ENCODE data around the gene RACK1. TPM values are rescaled to one million over a fixed set of nuclear protein-coding genes. Genes with fewer than 3 reads are reported as not detected.

The RACK1 gene
- total and polyA plus RNA-seq, 4 experiments from 2014 or later = 1,956 to 2,145 (median 2,033) TPM

- peak overlapping the region; percentile 93 to 100 (median 95) for H3K27ac Mint-ChIP-seq
- ChIA-PET POLR2A (ENCODE audit: partially characterized antibody) (interaction anchor here (1.4 to 22.7 kb wide), 5 partner anchors 11 to 62 kb away, joined by 4 to 397 read pairs (median 143); partner anchors contain the start of genes TRIM41 and TRIM52), CTCF (ENCODE audit: partially characterized antibody) (interaction anchor here (1.1 to 5.3 kb wide), 2 partner anchors 16 to 56 kb away, joined by 3 to 22 read pairs; partner anchors contain the start of gene TRIM52)
- peaks cover 0 to 2% (median 0%) of the 10 kb centered on the region in 8 donors for H3K9me3 Mint-ChIP-seq
- H3K9me3 ChIP-seq (ENCODE audit: control insufficient read depth in 1 of 2, low read length in 2 of 2) = no peaks in the 10 kb centered on the region
- peak overlapping the region; percentile 78 to 83 for H3K4me3 ChIP-seq (ENCODE audit: low read length in 2 of 2)
- intact Hi-C loops (cut with micrococcal nuclease) = loop anchor here (1.0 kb wide), 1 partner anchor 54 kb away; no protein-coding TSS in a partner anchor
- H3K27me3 Mint-ChIP-seq = no peaks in the 10 kb centered on the region
- peak overlapping the region; percentile 90 to 99 (median 92) for H3K4me3 Mint-ChIP-seq
- H3K27ac ChIP-seq (ENCODE audit: low read depth, low read length) = peak overlapping the region; percentile 96
- H3K27me3 ChIP-seq (ENCODE audit: insufficient read depth, low read length) = no peaks in the 10 kb centered on the region
- H3K36me3 ChIP-seq (ENCODE audit: insufficient read depth, low read length) = peaks cover 11% of the 10 kb centered on the region
- H3K36me3 Mint-ChIP-seq = peaks cover 20 to 52% of the 10 kb centered on the region in 2 donors
- H3K4me1 Mint-ChIP-seq = peaks cover 46 to 93% (median 66%) of the 10 kb centered on the region in 4 donors
- DNase-seq = no peak
- peaks cover 78% of the 10 kb centered on the region for H3K4me1 ChIP-seq (ENCODE audit: insufficient read depth, low read length)
Measured at GRCh38 chr5:181245427-181246275, 1.9 kb upstream of the RACK1 start.

GRCh38 chr5:181243018-181243563 is 615 bp downstream of the RACK1 start:
- Mint-ChIP-seq H3K4me1 (peaks cover 41 to 82% (median 62%) of the 10 kb centered on the region in 4 donors), H3K36me3 (peaks cover 36 to 66% of the 10 kb centered on the region in 2 donors)
- peaks cover 54% of the 10 kb centered on the region for H3K4me1 ChIP-seq (ENCODE audit: insufficient read depth, low read length)

GRCh38 chr5:181242031-181242451 is 1.7 kb downstream of the RACK1 start:
- Mint-ChIP-seq H3K27ac (peak overlapping the region; percentile 96 to 100 (median 99)), H3K9me3 (peaks cover 0 to 2% (median 0%) of the 10 kb centered on the region in 8 donors), H3K4me3 (peak overlapping the region; percentile 93 to 100 (median 98)), H3K36me3 (peaks cover 46 to 75% of the 10 kb centered on the region in 2 donors), H3K4me1 (peaks cover 35 to 77% (median 56%) of the 10 kb centered on the region in 4 donors), H3K27me3 (no peaks in the 10 kb centered on the region)
- peak overlapping the region; percentile 96 for H3K27ac ChIP-seq (ENCODE audit: low read depth, low read length)
- intact Hi-C loops (cut with micrococcal nuclease) = no loop called here
- DNase-seq = no peak
- H3K27me3 ChIP-seq (ENCODE audit: insufficient read depth, low read length) = no peaks in the 10 kb centered on the region
- peaks cover 40% of the 10 kb centered on the region for H3K36me3 ChIP-seq (ENCODE audit: insufficient read depth, low read length)
- H3K4me1 ChIP-seq (ENCODE audit: insufficient read depth, low read length) = peaks cover 44% of the 10 kb centered on the region
- ChIA-PET CTCF (ENCODE audit: partially characterized antibody) (interaction anchor here (1.3 kb wide), 1 partner anchor 58 kb away, joined by 5 read pairs; no protein-coding TSS in a partner anchor), POLR2A (ENCODE audit: partially characterized antibody) (interaction anchor here (1.4 to 22.7 kb wide), 5 partner anchors 10 to 52 kb away, joined by 5 to 397 read pairs (median 143); partner anchors contain the start of genes TRIM41 and TRIM52)
- H3K9me3 ChIP-seq (ENCODE audit: control insufficient read depth in 1 of 2, low read length in 2 of 2) = no peaks in the 10 kb centered on the region
- H3K4me3 ChIP-seq (ENCODE audit: low read length in 2 of 2) = peak overlapping the region; percentile 97 to 98

More at GRCh38 chr5:181243018-181243563, 615 bp downstream of the RACK1 start:
- DNase-seq = peak in 1 of 5 donors; percentile 27
- POLR2A ChIA-PET (ENCODE audit: partially characterized antibody) = interaction anchor here (0.6 to 22.7 kb wide), 10 partner anchors 8 to 59 kb away, joined by 3 to 397 read pairs (median 16); partner anchors contain the start of genes TRIM41 and TRIM52
- H3K36me3 ChIP-seq (ENCODE audit: insufficient read depth, low read length) = peaks cover 30% of the 10 kb centered on the region
- H3K27ac Mint-ChIP-seq = peak overlapping the region; percentile 96 to 100 (median 99)
- CTCF ChIA-PET (ENCODE audit: partially characterized antibody) = interaction anchor here (1.0 to 5.3 kb wide), 4 partner anchors 14 to 58 kb away, joined by 3 to 22 read pairs (median 4); partner anchors contain the start of gene TRIM52
- H3K27ac ChIP-seq (ENCODE audit: low read depth, low read length) = peak overlapping the region; percentile 96
- intact Hi-C loops (cut with micrococcal nuclease) = loop anchor here (1.0 kb wide), 1 partner anchor 20 kb away; the partner anchor contains the start of gene TRIM41
- no peaks in the 10 kb centered on the region for H3K27me3 Mint-ChIP-seq
- H3K4me3 ChIP-seq (ENCODE audit: low read length in 2 of 2) = peak overlapping the region; percentile 97 to 98
- no peaks in the 10 kb centered on the region for H3K27me3 ChIP-seq (ENCODE audit: insufficient read depth, low read length)
- H3K9me3 ChIP-seq (ENCODE audit: control insufficient read depth in 1 of 2, low read length in 2 of 2) = no peaks in the 10 kb centered on the region
- peak overlapping the region; percentile 93 to 100 (median 98) for H3K4me3 Mint-ChIP-seq
- peaks cover 0 to 2% (median 0%) of the 10 kb centered on the region in 8 donors for H3K9me3 Mint-ChIP-seq

- Mint-ChIP-seq H3K4me1 (peaks cover 35 to 75% (median 55%) of the 10 kb centered on the region in 4 donors), H3K4me3 (peak overlapping the region; percentile 93 to 100 (median 98)), H3K27ac (peak overlapping the region; percentile 96 to 100 (median 99)), H3K9me3 (peaks cover 0 to 2% (median 0%) of the 10 kb centered on the region in 8 donors), H3K27me3 (no peaks in the 10 kb centered on the region), H3K36me3 (peaks cover 51 to 80% of the 10 kb centered on the region in 2 donors)
- H3K27ac ChIP-seq (ENCODE audit: low read depth, low read length) = peak overlapping the region; percentile 96
- POLR2A ChIA-PET (ENCODE audit: partially characterized antibody) = interaction anchor here (0.8 to 22.7 kb wide), 5 partner anchors 10 to 51 kb away, joined by 4 to 397 read pairs (median 143); partner anchors contain the start of genes TRIM41 and TRIM52
- no peaks in the 10 kb centered on the region for H3K27me3 ChIP-seq (ENCODE audit: insufficient read depth, low read length)
- intact Hi-C loops (cut with micrococcal nuclease) = no loop called here
- DNase-seq = peak in 2 of 5 donors; percentile 23 to 71
- peak overlapping the region in 1 of 2 donors; percentile 98 for H3K4me3 ChIP-seq (ENCODE audit: low read length in 2 of 2)
- H3K36me3 ChIP-seq (ENCODE audit: insufficient read depth, low read length) = peaks cover 46% of the 10 kb centered on the region
- H3K4me1 ChIP-seq (ENCODE audit: insufficient read depth, low read length) = peaks cover 41% of the 10 kb centered on the region
- CTCF ChIA-PET (ENCODE audit: partially characterized antibody) = interaction anchor here (0.7 to 1.3 kb wide), 2 partner anchors 10 to 57 kb away, joined by 3 to 5 read pairs; no protein-coding TSS in a partner anchor
- no peaks in the 10 kb centered on the region for H3K9me3 ChIP-seq (ENCODE audit: control insufficient read depth in 1 of 2, low read length in 2 of 2)
Measured at GRCh38 chr5:181241393-181241975, 2.2 kb downstream of the RACK1 start.

- no peaks in the 10 kb centered on the region for H3K9me3 ChIP-seq (ENCODE audit: control insufficient read depth in 1 of 2, low read length in 2 of 2)
- peak overlapping the region; percentile 10 to 100 (median 68) for H3K27ac Mint-ChIP-seq
- no peak overlapping the region for H3K4me3 ChIP-seq (ENCODE audit: low read length in 2 of 2)
- peak overlapping the region in 3 of 8 donors; percentile 14 to 67 (median 17) for H3K4me3 Mint-ChIP-seq
- peaks cover 20 to 61% (median 39%) of the 10 kb centered on the region in 4 donors for H3K4me1 Mint-ChIP-seq
- H3K27me3 ChIP-seq (ENCODE audit: insufficient read depth, low read length) = no peaks in the 10 kb centered on the region
- peaks cover 63% of the 10 kb centered on the region for H3K36me3 ChIP-seq (ENCODE audit: insufficient read depth, low read length)
- peak overlapping the region; percentile 23 for H3K27ac ChIP-seq (ENCODE audit: low read depth, low read length)
- peaks cover 23% of the 10 kb centered on the region for H3K4me1 ChIP-seq (ENCODE audit: insufficient read depth, low read length)
- H3K27me3 Mint-ChIP-seq = no peaks in the 10 kb centered on the region
- POLR2A ChIA-PET (ENCODE audit: partially characterized antibody) = interaction anchor here (0.8 to 22.7 kb wide), 7 partner anchors 10 to 54 kb away, joined by 3 to 397 read pairs (median 4); partner anchors contain the start of genes TRIM41, TRIM52 and TRIM7
- no peak for DNase-seq
- H3K36me3 Mint-ChIP-seq = peaks cover 67 to 95% of the 10 kb centered on the region in 2 donors
- H3K9me3 Mint-ChIP-seq = peaks cover 0 to 2% (median 0%) of the 10 kb centered on the region in 8 donors
- CTCF ChIA-PET (ENCODE audit: partially characterized antibody) = no interaction called here
- intact Hi-C loops (cut with micrococcal nuclease) = no loop called here
Measured at GRCh38 chr5:181239062-181239663, 4.5 kb downstream of the RACK1 start.

- Histone ChIP-seq H3K27ac (ENCODE audit: low read depth, low read length) (peak overlapping the region; percentile 13), H3K9me3 (ENCODE audit: control insufficient read depth in 1 of 2, low read length in 2 of 2) (no peaks in the 10 kb centered on the region), H3K4me1 (ENCODE audit: insufficient read depth, low read length) (peaks cover 23% of the 10 kb centered on the region), H3K4me3 (ENCODE audit: low read length in 2 of 2) (no peak overlapping the region), H3K36me3 (ENCODE audit: insufficient read depth, low read length) (peaks cover 72% of the 10 kb centered on the region), H3K27me3 (ENCODE audit: insufficient read depth, low read length) (no peaks in the 10 kb centered on the region)
- intact Hi-C loops (cut with micrococcal nuclease) = no loop called here
- peak overlapping the region; percentile 7 to 100 (median 74) for H3K27ac Mint-ChIP-seq
- no peaks in the 10 kb centered on the region for H3K9me3 Mint-ChIP-seq
- no peak for DNase-seq
- H3K27me3 Mint-ChIP-seq = no peaks in the 10 kb centered on the region
- no peak overlapping the region for H3K4me3 Mint-ChIP-seq
- POLR2A ChIA-PET (ENCODE audit: partially characterized antibody) = interaction anchor here (0.8 to 22.7 kb wide), 5 partner anchors 11 to 46 kb away, joined by 3 to 397 read pairs (median 4); partner anchors contain the start of genes TRIM41, TRIM52 and TRIM7
- H3K36me3 Mint-ChIP-seq = peaks cover 72 to 93% of the 10 kb centered on the region in 2 donors
- H3K4me1 Mint-ChIP-seq = peaks cover 19 to 52% (median 33%) of the 10 kb centered on the region in 4 donors
- CTCF ChIA-PET (ENCODE audit: partially characterized antibody) = no interaction called here
Measured at GRCh38 chr5:181237729-181238385, 5.8 kb downstream of the RACK1 start.

All from CD4-positive, alpha-beta memory T cell (primary cell).